Measurements from ENCODE around the gene ANKEF1.

DNA sequence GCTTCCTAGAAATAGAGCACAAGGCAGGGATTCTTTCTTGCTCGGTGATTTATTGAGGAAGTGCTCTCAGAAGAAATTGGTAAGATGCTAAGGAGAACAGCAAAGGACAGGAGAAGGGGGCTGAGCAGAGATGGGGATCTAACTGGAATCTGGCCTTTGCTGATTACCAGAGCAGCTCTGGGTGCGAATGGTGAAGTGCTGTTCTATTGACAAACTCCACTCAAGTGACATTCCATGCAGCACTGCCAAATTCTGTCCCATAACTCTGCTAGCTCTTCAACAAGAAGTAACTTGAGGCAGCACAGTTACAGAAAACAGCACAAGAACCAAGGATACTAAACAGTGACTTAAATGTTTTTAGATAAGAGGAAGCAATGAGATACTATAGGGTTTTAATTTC, 13.8 kb upstream of the ANKEF1 start:
- TF ChIP-seq, protein P1, sequence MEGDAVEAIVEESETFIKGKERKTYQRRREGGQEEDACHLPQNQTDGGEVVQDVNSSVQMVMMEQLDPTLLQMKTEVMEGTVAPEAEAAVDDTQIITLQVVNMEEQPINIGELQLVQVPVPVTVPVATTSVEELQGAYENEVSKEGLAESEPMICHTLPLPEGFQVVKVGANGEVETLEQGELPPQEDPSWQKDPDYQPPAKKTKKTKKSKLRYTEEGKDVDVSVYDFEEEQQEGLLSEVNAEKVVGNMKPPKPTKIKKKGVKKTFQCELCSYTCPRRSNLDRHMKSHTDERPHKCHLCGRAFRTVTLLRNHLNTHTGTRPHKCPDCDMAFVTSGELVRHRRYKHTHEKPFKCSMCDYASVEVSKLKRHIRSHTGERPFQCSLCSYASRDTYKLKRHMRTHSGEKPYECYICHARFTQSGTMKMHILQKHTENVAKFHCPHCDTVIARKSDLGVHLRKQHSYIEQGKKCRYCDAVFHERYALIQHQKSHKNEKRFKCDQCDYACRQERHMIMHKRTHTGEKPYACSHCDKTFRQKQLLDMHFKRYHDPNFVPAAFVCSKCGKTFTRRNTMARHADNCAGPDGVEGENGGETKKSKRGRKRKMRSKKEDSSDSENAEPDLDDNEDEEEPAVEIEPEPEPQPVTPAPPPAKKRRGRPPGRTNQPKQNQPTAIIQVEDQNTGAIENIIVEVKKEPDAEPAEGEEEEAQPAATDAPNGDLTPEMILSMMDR (IDR thresholded peaks at IDR 0.05 in 4 of 5, conservative IDR thresholded peaks at IDR 0.05 in 1 of 5): no peak
- no peak for TF ChIP-seq POLR2A (IDR thresholded peaks at IDR 0.05)
